Measurements from ENCODE around the gene IL1B.

GRCh38 chr2:112877423-112877822 lies 40.8 kb upstream of the IL1B start:
- TF ChIP-seq ZNF274 (IDR thresholded peaks at IDR 0.05; ENCODE audit: low read depth, low read length) (no peak), YY1 (IDR thresholded peaks at IDR 0.05; ENCODE audit: insufficient read depth, insufficient read length) (no peak), SUZ12 (IDR thresholded peaks at IDR 0.05; ENCODE audit: extremely low read depth, insufficient read depth, insufficient read length) (no peak)
